HUES48 (cell line): ENCODE measurements around the gene CD44.

ENCODE experiments used
- H3K27ac ChIP-seq: one replicate; pipeline ENCODE4 v1.7.0; 2013; ENCODE audit warnings: low read depth, low read length, inconsistent platforms
- H3K27me3 ChIP-seq: 2 replicates; pipeline ENCODE4 v1.6.1; 2013; ENCODE audit warnings: mild to moderate bottlenecking, low read length; ENCODE audit not compliant: control insufficient read depth, insufficient read depth
- H3K36me3 ChIP-seq: 2 replicates; pipeline ENCODE4 v1.6.1; 2013; ENCODE audit warnings: low read length; ENCODE audit not compliant: control insufficient read depth, insufficient read depth
- H3K4me1 ChIP-seq: 2 replicates; pipeline ENCODE4 v1.6.1; 2013; ENCODE audit warnings: mild to moderate bottlenecking, low read length; ENCODE audit not compliant: control insufficient read depth, insufficient read depth
- H3K4me3 ChIP-seq: 2 replicates; pipeline ENCODE4 v1.5.1; 2013; ENCODE audit warnings: mild to moderate bottlenecking, low read depth, low read length
- H3K9ac ChIP-seq: 2 replicates; pipeline ENCODE4 v1.6.1; 2013; ENCODE audit warnings: mild to moderate bottlenecking, low read depth, low read length, moderate library complexity
- H3K9me3 ChIP-seq: 2 replicates; pipeline ENCODE4 v1.6.1; 2013; ENCODE audit warnings: low read length; ENCODE audit not compliant: control insufficient read depth, insufficient read depth

CD44 gene

DNA sequence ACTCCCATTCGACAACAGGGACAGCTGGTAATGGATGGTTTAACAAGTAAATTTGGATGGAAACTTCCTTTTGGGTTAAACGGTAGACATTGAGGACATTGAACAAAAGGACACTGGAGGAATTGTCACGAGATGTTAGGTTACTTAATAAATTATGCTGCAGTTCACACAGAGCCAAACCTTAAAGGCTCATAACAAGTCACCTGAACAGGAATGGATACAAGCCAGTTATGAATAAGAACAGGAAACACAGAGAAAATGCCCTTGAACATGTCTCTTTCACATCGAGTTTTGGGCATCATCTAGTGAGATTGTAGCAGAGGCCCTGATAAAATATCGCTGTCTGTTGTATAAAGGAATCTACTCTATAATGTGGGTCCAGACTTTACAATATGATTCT is 65.6 kb downstream of the CD44 start:
- Histone ChIP-seq H3K27me3 (no peaks in the 10 kb centered on the region), H3K36me3 (no peaks in the 10 kb centered on the region)

GRCh38 chr11:35206616-35207015 is 67.6 kb downstream of the CD44 start:
- Histone ChIP-seq H3K4me1 (peaks cover 22% of the 10 kb centered on the region), H3K9me3 (no peaks in the 10 kb centered on the region), H3K4me3 (no peak overlapping the region), H3K27me3 (no peaks in the 10 kb centered on the region), H3K36me3 (no peaks in the 10 kb centered on the region), H3K9ac (no peak overlapping the region), H3K27ac (no peak overlapping the region)

More for the DNA sequence above, 65.6 kb downstream of the CD44 start:
- Histone ChIP-seq H3K9ac (no peak overlapping the region), H3K4me1 (peaks cover 22% of the 10 kb centered on the region), H3K27ac (no peak overlapping the region), H3K9me3 (no peaks in the 10 kb centered on the region), H3K4me3 (no peak overlapping the region)

GRCh38 chr11:35207471-35208403 is 68.8 kb downstream of the CD44 start:
- Histone ChIP-seq H3K9ac (no peak overlapping the region), H3K4me3 (no peak overlapping the region), H3K9me3 (no peaks in the 10 kb centered on the region), H3K4me1 (peaks cover 22% of the 10 kb centered on the region), H3K27me3 (no peaks in the 10 kb centered on the region), H3K27ac (no peak overlapping the region), H3K36me3 (no peaks in the 10 kb centered on the region)

GRCh38 chr11:35208795-35209194 is 69.8 kb downstream of the CD44 start:
- Histone ChIP-seq H3K9ac (no peak overlapping the region), H3K4me3 (no peak overlapping the region), H3K27ac (no peak overlapping the region), H3K4me1 (peaks cover 22% of the 10 kb centered on the region), H3K9me3 (no peaks in the 10 kb centered on the region), H3K36me3 (no peaks in the 10 kb centered on the region), H3K27me3 (no peaks in the 10 kb centered on the region)

DNA sequence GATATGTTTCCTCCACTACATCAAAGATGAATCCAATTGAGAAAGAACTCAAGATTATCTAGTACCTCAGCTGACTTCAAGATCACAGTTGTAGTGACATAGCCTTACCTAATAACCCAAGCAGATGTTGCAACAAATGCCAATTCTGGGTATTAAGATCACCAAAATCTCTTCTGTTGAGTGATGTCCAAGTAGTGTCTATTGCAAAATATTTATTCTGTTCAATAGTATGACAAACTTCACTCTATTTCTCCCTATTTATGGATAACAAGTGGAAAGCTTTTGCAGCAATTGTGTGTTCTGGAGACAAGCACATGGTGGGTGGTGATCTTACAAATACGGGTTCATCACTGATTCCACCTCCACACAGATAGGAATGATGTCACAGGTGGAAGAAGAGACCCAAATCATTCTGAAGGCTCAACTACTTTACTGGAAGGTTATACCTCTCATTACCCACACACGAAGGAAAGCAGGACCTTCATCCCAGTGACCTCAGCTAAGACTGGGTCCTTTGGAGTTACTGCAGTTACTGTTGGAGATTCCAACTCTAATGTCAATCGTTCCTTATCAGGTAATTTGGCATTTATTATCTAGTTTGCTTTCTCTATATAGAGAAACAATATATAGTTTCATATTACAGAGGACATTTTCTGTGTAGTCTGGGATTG is 72.0 kb downstream of the CD44 start:
- H3K27ac ChIP-seq = no peak overlapping the region
- H3K27me3 ChIP-seq = no peaks in the 10 kb centered on the region
- no peak overlapping the region for H3K9ac ChIP-seq
- no peaks in the 10 kb centered on the region for H3K9me3 ChIP-seq
- H3K4me1 ChIP-seq = peaks cover 30% of the 10 kb centered on the region
- H3K36me3 ChIP-seq = no peaks in the 10 kb centered on the region
- H3K4me3 ChIP-seq = no peak overlapping the region

DNA sequence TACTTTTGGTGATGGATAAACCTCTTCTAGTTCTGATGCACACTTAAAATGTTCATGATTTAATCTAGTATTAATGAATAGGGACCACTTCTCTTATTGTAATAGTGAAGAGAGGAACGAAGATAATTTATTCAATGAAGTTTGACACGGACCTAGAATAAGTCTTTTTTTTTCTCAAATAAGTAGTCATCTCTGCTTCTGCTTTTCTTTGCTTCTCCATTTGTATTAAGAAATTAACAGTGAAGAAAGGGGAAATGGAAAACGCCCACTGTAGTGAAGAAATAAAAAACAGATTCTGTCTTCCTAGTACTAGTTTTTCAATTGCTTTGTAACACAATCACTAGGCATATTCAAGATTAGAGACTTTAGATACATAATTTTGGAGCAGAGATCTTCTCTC is 73.0 kb downstream of the CD44 start:
- no peaks in the 10 kb centered on the region for H3K27me3 ChIP-seq
- H3K9ac ChIP-seq = no peak overlapping the region
- peaks cover 37% of the 10 kb centered on the region for H3K4me1 ChIP-seq
- no peaks in the 10 kb centered on the region for H3K9me3 ChIP-seq
- no peak overlapping the region for H3K27ac ChIP-seq
- H3K36me3 ChIP-seq = no peaks in the 10 kb centered on the region
- no peak overlapping the region for H3K4me3 ChIP-seq

GRCh38 chr11:35214226-35214770 is 75.3 kb downstream of the CD44 start:
- Histone ChIP-seq H3K9ac (no peak overlapping the region), H3K4me3 (no peak overlapping the region), H3K36me3 (no peaks in the 10 kb centered on the region), H3K4me1 (peaks cover 28% of the 10 kb centered on the region), H3K9me3 (no peaks in the 10 kb centered on the region), H3K27me3 (no peaks in the 10 kb centered on the region), H3K27ac (peak overlapping the region; percentile 85)

GRCh38 chr11:35214792-35215193 is 75.8 kb downstream of the CD44 start:
- H3K27ac ChIP-seq = peak overlapping the region; percentile 85
- no peak overlapping the region for H3K4me3 ChIP-seq
- no peaks in the 10 kb centered on the region for H3K9me3 ChIP-seq
- H3K9ac ChIP-seq = no peak overlapping the region
- no peaks in the 10 kb centered on the region for H3K27me3 ChIP-seq
- H3K4me1 ChIP-seq = peaks cover 28% of the 10 kb centered on the region
- no peaks in the 10 kb centered on the region for H3K36me3 ChIP-seq

GRCh38 chr11:35215945-35216344 is 77.0 kb downstream of the CD44 start:
- Histone ChIP-seq H3K27ac (peak overlapping the region; percentile 74), H3K4me3 (no peak overlapping the region), H3K9me3 (no peaks in the 10 kb centered on the region), H3K4me1 (peaks cover 28% of the 10 kb centered on the region), H3K27me3 (no peaks in the 10 kb centered on the region), H3K36me3 (no peaks in the 10 kb centered on the region), H3K9ac (no peak overlapping the region)

DNA sequence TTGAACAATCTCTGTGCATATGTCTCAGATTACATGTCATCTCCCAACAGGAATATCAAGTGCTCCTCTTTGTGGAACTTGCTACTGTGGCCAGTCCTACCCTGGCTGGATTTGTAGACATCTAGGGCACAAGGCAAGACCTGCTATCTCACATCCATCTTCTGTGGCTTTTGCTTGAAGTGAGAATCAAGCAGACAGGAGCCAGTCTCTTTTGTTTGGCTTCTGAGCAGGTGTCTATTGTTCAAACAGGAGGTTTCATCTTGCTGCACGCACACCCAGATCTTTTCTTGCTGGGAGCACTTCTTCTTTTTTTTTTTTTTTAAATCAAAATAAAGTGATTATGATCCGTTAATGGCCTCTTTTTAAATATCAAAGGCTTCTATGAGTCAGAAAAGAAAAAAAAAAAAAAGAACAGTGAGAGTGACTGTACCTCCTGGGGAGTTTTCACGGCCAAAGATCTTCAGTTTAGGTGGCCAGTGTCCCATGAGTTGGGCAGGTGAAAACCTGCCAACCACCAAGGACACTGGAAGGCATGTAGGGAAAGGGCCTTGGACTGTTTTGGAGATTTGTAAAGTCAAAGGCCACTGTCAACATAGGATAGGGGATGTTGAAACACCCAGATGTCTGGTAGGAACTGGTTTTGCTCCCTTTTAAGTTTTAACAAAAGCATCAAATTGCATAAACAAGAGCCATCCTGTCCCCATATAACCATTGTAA is 78.1 kb downstream of the CD44 start:
- Histone ChIP-seq H3K9ac (no peak overlapping the region), H3K27ac (peak overlapping the region; percentile 74), H3K36me3 (no peaks in the 10 kb centered on the region), H3K4me3 (no peak overlapping the region), H3K27me3 (no peaks in the 10 kb centered on the region), H3K4me1 (peaks cover 28% of the 10 kb centered on the region), H3K9me3 (no peaks in the 10 kb centered on the region)
